ENCODE results near the gene ANKRD40.
"Not testable (repeated sequence)": the region's sequence is repeated elsewhere in the genome, so short reads cannot be mapped to it uniquely, and the experiment has no call there.

Gene ANKRD40

DNA sequence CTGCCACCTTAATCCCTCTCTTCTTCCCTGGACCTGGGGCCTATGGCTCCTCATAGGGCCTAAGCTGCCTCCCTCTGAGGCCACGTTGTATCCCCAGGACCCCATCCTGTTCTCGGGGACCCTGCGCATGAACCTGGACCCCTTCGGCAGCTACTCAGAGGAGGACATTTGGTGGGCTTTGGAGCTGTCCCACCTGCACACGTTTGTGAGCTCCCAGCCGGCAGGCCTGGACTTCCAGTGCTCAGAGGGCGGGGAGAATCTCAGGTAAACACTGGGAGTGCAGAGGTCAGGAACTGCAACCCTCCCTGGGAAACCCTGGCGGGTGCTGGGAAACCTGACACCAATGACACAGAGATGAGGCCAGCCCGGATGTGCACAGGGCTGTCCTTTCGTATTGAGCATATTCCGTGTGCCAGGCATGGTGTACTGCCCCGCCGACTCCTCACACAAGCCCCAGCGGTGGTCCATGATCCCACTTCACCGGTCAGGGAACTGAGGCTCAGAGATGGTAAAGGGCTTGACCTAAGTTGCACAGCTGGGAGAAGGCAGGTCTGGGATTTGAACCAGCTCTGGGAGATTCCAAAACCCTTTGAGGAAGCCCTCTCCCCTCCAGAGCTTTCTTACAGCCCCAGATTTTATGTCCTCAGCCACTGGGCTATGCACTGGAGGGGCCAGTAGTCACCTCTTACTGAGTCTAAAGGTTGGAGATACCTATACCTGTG, 22.9 kb downstream of the ANKRD40 start:
- no peaks in the 10 kb centered on the region for H3K36me3 ChIP-seq (ENCODE audit: insufficient read depth, insufficient read length, low read length)
- no peaks in the 10 kb centered on the region for H3K27me3 ChIP-seq (ENCODE audit: insufficient read depth, insufficient read length)
- no peaks in the 10 kb centered on the region for H3K9me3 ChIP-seq (ENCODE audit: insufficient read depth, low read length)
- no peak for DNase-seq (ENCODE audit: low read depth, low spot score)
- peaks cover 24% of the 10 kb centered on the region for H3K4me1 ChIP-seq (ENCODE audit: insufficient read depth, insufficient read length)
- H3K4me3 ChIP-seq (ENCODE audit: insufficient read length, low read depth) = no peak overlapping the region
- TF ChIP-seq ZNF274 (IDR thresholded peaks at IDR 0.05; ENCODE audit: low read depth, low read length) = no peak
- TF ChIP-seq YY1 (IDR thresholded peaks at IDR 0.05; ENCODE audit: insufficient read depth, insufficient read length) = no peak
- no peak for TF ChIP-seq SUZ12 (IDR thresholded peaks at IDR 0.05; ENCODE audit: extremely low read depth, insufficient read depth, insufficient read length)
- no peak overlapping the region for H3K9ac ChIP-seq (ENCODE audit: insufficient read length, low read depth)

DNA sequence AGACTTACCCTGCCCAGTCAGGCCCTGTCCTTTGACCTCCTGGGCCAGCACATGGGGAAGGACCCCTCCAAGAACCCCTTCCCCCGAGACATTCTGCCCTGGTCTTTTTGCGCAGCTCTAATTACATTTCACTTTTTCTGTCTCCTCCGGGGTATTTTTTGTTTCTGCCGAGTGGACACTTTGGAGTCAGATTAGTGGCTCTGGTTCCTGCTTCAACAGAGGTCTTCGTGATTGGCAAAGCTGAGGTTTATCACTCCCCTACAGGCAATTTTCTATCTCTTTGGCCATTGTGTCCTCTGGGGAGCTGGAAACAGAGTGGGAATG, 23.5 kb downstream of the ANKRD40 start:
- Histone ChIP-seq H3K4me1 (ENCODE audit: insufficient read depth, insufficient read length) (peaks cover 19% of the 10 kb centered on the region), H3K36me3 (ENCODE audit: insufficient read depth, insufficient read length, low read length) (no peaks in the 10 kb centered on the region), H3K27me3 (ENCODE audit: insufficient read depth, insufficient read length) (no peaks in the 10 kb centered on the region), H3K4me3 (ENCODE audit: insufficient read length, low read depth) (no peak overlapping the region), H3K9me3 (ENCODE audit: insufficient read depth, low read length) (no peaks in the 10 kb centered on the region), H3K9ac (ENCODE audit: insufficient read length, low read depth) (no peak overlapping the region)
- DNase-seq (ENCODE audit: low read depth, low spot score) = no peak
- no peak for TF ChIP-seq SUZ12 (IDR thresholded peaks at IDR 0.05; ENCODE audit: extremely low read depth, insufficient read depth, insufficient read length)
- TF ChIP-seq ZNF274 (IDR thresholded peaks at IDR 0.05; ENCODE audit: low read depth, low read length) = no peak
- TF ChIP-seq YY1 (IDR thresholded peaks at IDR 0.05; ENCODE audit: insufficient read depth, insufficient read length) = no peak

DNA sequence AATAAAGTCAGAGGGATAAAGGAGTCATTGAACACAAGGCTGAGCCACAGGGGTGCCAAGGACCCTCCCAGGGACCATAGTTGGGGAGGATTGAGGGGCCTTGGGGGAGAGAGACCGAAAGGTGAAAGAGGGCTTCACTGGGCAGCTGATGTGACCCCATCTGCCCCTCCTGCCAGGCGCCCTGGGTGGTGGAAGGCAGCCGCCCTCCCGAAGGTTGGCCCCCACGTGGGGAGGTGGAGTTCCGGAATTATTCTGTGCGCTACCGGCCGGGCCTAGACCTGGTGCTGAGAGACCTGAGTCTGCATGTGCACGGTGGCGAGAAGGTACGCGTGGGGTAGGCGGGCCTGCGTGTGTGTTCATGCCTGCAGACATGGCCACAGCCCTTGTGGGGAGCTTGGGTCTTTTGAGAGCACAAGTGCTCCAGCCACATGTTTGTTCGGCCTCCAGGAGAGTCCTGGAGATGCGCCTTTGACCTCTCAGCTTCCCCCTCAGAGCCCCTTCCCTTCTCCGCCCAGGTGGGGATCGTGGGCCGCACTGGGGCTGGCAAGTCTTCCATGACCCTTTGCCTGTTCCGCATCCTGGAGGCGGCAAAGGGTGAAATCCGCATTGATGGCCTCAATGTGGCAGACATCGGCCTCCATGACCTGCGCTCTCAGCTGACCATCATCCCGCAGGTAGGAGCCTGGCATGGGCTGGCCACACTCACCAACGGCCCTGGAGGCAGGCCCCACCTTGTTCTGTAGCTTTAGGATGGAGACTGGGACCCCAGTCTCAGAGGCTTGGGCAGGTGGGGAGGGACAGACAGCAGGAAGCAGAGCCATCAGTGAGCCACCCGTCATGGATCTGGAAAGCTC, 24.1 kb downstream of the ANKRD40 start:
- TF ChIP-seq YY1 (IDR thresholded peaks at IDR 0.05; ENCODE audit: insufficient read depth, insufficient read length) (no peak), ZNF274 (IDR thresholded peaks at IDR 0.05; ENCODE audit: low read depth, low read length) (no peak), SUZ12 (IDR thresholded peaks at IDR 0.05; ENCODE audit: extremely low read depth, insufficient read depth, insufficient read length) (no peak)
- Histone ChIP-seq H3K36me3 (ENCODE audit: insufficient read depth, insufficient read length, low read length) (no peaks in the 10 kb centered on the region), H3K9ac (ENCODE audit: insufficient read length, low read depth) (no peak overlapping the region), H3K4me3 (ENCODE audit: insufficient read length, low read depth) (no peak overlapping the region), H3K27me3 (ENCODE audit: insufficient read depth, insufficient read length) (no peaks in the 10 kb centered on the region), H3K4me1 (ENCODE audit: insufficient read depth, insufficient read length) (peaks cover 17% of the 10 kb centered on the region), H3K9me3 (ENCODE audit: insufficient read depth, low read length) (no peaks in the 10 kb centered on the region)
- no peak for DNase-seq (ENCODE audit: low read depth, low spot score)

DNA sequence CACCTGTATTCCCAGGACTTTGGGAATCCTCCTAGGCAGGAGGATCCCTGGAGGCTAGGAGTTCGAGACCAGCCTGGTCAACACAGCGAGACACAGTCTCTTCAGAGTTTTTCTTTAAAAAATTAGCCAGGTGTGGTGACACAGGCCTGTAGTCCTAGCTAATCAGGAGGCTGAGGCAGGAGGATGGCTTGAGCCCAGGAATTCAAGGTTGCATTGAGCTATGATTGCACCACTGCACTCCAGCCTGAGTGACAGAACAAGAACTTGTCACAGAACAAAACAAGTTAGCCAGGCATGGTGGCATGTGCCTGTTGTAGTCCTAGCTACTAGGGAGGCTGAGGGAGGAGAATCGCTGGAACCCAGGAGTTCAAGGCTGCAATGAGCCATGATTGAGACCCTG, 24.8 kb downstream of the ANKRD40 start:
- H3K36me3 ChIP-seq (ENCODE audit: insufficient read depth, insufficient read length, low read length) = no peaks in the 10 kb centered on the region
- H3K27me3 ChIP-seq (ENCODE audit: insufficient read depth, insufficient read length) = no peaks in the 10 kb centered on the region
- H3K9ac ChIP-seq (ENCODE audit: insufficient read length, low read depth) = no peak overlapping the region
- H3K9me3 ChIP-seq (ENCODE audit: insufficient read depth, low read length) = no peaks in the 10 kb centered on the region
- H3K4me1 ChIP-seq (ENCODE audit: insufficient read depth, insufficient read length) = peaks cover 15% of the 10 kb centered on the region
- no peak for DNase-seq (ENCODE audit: low read depth, low spot score)
- H3K4me3 ChIP-seq (ENCODE audit: insufficient read length, low read depth) = no peak overlapping the region
- TF ChIP-seq YY1 (IDR thresholded peaks at IDR 0.05; ENCODE audit: insufficient read depth, insufficient read length) = no peak

DNA sequence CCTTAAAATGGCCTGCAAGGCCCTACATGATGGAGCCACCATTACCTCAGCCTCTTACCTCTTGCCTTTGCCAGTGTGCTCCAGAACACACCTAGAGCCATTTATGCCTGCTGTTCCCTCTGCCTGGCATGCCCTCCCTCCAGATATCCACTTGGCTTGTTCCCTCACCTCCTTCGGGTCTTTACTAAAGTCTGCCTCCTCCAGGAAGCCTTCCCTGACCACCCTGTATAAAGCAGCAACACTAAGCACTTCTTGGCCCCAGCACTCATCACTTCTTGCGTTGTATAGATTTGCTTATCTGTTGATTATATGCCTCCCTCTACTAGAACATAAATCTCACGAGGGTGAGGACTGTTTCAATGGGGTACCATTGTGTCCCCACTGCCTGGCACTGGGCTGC, 25.3 kb downstream of the ANKRD40 start:
- no peaks in the 10 kb centered on the region for H3K36me3 ChIP-seq (ENCODE audit: insufficient read depth, insufficient read length, low read length)
- H3K4me3 ChIP-seq (ENCODE audit: insufficient read length, low read depth) = no peak overlapping the region
- no peak overlapping the region for H3K9ac ChIP-seq (ENCODE audit: insufficient read length, low read depth)
- no peaks in the 10 kb centered on the region for H3K27me3 ChIP-seq (ENCODE audit: insufficient read depth, insufficient read length)
- TF ChIP-seq SUZ12 (IDR thresholded peaks at IDR 0.05; ENCODE audit: extremely low read depth, insufficient read depth, insufficient read length) (no peak), YY1 (IDR thresholded peaks at IDR 0.05; ENCODE audit: insufficient read depth, insufficient read length) (no peak), ZNF274 (IDR thresholded peaks at IDR 0.05; ENCODE audit: low read depth, low read length) (no peak)
- no peaks in the 10 kb centered on the region for H3K9me3 ChIP-seq (ENCODE audit: insufficient read depth, low read length)
- no peak for DNase-seq (ENCODE audit: low read depth, low spot score)
- peaks cover 15% of the 10 kb centered on the region for H3K4me1 ChIP-seq (ENCODE audit: insufficient read depth, insufficient read length)

DNA sequence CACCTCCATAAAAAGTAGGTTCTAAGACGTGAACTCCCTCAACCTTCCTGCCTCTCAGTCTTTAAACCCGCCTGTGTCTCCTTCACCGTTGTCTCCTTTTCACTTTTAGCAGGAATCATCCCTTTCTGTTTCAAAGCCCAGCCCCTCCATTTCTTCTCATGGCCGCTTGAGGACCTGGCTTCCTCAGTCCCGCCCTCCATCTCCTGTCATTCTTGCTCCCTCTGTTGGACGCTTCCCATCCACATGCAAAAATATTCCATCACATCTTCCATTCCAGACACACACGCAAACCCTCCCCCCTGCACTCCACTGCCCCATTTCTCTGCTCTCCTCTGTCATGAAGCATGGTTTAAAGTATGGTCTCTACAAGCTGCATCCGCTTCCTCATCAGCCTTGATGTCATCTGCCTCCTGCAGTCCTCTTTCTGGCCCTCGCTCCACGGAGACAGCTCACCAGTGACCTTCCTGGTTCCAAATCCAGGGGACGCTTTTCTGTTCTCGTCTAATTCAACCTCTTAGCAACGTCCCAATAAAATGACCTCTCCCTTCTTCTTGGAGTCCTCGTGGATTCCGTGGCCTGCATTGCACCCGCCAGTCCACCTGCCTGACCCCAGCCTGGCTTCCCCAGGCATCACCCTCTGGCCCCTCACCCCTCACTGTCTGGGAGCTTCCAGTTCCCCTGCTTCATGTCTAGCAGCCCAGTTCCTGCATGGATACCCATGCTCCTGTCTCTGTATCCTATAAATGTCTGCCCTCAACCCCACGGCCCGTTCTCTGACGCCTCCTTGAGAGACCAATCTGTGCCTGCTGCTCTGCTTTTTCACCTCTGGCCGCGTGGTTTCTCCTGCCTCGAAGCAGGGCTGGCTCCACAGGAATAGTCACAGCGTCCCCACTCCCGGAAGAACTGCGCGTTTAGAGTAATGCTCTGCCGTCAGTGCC, 26.2 kb downstream of the ANKRD40 start:
- TF ChIP-seq YY1 (IDR thresholded peaks at IDR 0.05; ENCODE audit: insufficient read depth, insufficient read length) (no peak), ZNF274 (IDR thresholded peaks at IDR 0.05; ENCODE audit: low read depth, low read length) (no peak), SUZ12 (IDR thresholded peaks at IDR 0.05; ENCODE audit: extremely low read depth, insufficient read depth, insufficient read length) (no peak)
- DNase-seq (ENCODE audit: low read depth, low spot score) = no peak
- Histone ChIP-seq H3K9ac (ENCODE audit: insufficient read length, low read depth) (no peak overlapping the region), H3K9me3 (ENCODE audit: insufficient read depth, low read length) (no peaks in the 10 kb centered on the region), H3K4me3 (ENCODE audit: insufficient read length, low read depth) (no peak overlapping the region), H3K36me3 (ENCODE audit: insufficient read depth, insufficient read length, low read length) (no peaks in the 10 kb centered on the region), H3K27me3 (ENCODE audit: insufficient read depth, insufficient read length) (no peaks in the 10 kb centered on the region), H3K4me1 (ENCODE audit: insufficient read depth, insufficient read length) (peaks cover 10% of the 10 kb centered on the region)

DNA sequence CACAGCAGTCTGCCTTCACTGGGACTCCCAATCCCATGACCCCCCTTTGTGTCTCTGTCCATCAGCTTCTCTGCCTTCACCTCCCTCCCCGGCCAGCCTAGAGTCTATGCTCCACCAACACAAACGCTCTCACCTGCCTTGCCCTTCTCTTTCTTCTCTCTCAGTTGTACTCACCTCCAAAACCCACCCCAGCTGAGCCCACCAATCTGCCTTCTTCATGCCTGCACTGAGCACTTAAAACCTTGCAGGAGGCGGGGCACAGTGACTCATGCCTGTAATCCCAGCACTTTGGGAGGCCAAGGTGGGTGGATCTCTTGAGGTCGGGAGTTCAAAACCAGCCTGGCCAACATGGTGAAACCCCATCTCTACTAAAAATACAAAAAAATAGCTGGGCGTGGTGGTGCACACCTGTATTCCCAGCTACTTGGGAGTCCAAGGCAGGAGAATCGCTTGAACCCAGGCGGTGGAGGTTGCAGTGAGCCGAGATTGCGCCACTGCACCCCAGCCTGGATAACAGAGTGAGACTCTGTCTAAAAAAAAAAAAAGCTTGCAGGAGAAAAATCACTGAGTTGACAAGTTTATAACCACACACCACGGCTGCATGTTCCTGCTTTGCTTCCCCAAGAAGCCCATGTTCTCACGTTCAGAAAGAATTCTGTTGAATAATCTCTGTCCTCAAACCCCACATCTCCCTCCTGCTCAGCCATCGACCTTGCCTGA, 27.0 kb downstream of the ANKRD40 start:
- H3K27me3 ChIP-seq (ENCODE audit: insufficient read depth, insufficient read length); H3K9me3 ChIP-seq (ENCODE audit: insufficient read depth, low read length); H3K4me1 ChIP-seq (ENCODE audit: insufficient read depth, insufficient read length); H3K9ac ChIP-seq (ENCODE audit: insufficient read length, low read depth); H3K4me3 ChIP-seq (ENCODE audit: insufficient read length, low read depth); H3K36me3 ChIP-seq (ENCODE audit: insufficient read depth, insufficient read length, low read length); DNase-seq (ENCODE audit: low read depth, low spot score): not testable (repeated sequence)
